Fibroblast of lung (primary cell): ENCODE data around the gene CENPP. TPM values are rescaled to one million over a fixed set of nuclear protein-coding genes. Genes with fewer than 3 reads are reported as not detected.
A peak's percentile ranks its signal among the peaks of the same experiment; 100 is the strongest.

Experiments used
- DNase-seq, 2 donors: peaks; one replicate each; pipeline versions ENCODE4 v3.0.0 to v3.0.0-alpha.2; 2010; ENCODE audit warnings: low read depth in 2 of 2
- H2AFZ ChIP-seq: 2 replicates; pipeline ENCODE4 v1.5.1; 2012; ENCODE audit warnings: low read length, control low read depth, inconsistent platforms
- H3K27ac ChIP-seq: 2 replicates; pipeline ENCODE4 v1.5.1; 2011; ENCODE audit warnings: low read length, control low read depth; ENCODE audit not compliant: insufficient read depth
- H3K27me3 ChIP-seq: 2 replicates; pipeline ENCODE4 v1.5.1; 2011; ENCODE audit warnings: mild to moderate bottlenecking, low read length; ENCODE audit not compliant: control insufficient read depth, insufficient read depth
- H3K36me3 ChIP-seq: 2 replicates; pipeline ENCODE4 v1.5.1; 2011; ENCODE audit warnings: low read length; ENCODE audit not compliant: control insufficient read depth, insufficient read depth
- H3K4me1 ChIP-seq: 2 replicates; pipeline ENCODE4 v1.5.1; 2011; ENCODE audit warnings: low read length; ENCODE audit not compliant: control insufficient read depth, insufficient read depth; ENCODE audit errors: extremely low read depth
- H3K4me2 ChIP-seq: 2 replicates; pipeline ENCODE4 v1.5.1; 2011; ENCODE audit warnings: low read length, control low read depth; ENCODE audit not compliant: insufficient read depth; ENCODE audit errors: extremely low read depth
- H3K4me3 ChIP-seq, 4 experiments: fragments of 200-600 bp in 1 of 4; sonication (generic) in 1 of 4; replicated peaks in 1 of 4; 2 replicates each; pipeline ENCODE4 v1.5.1; 2011 to 2016; ENCODE audit warnings: low read length in 4 of 4, low read depth in 3 of 4, mild to moderate bottlenecking in 3 of 4, control low read depth in 2 of 4, inconsistent platforms in 1 of 4, mixed read lengths in 1 of 4; ENCODE audit not compliant: insufficient read depth in 1 of 4; ENCODE audit errors: control extremely low read depth in 1 of 4
- H3K79me2 ChIP-seq: 2 replicates; pipeline ENCODE4 v1.5.1; 2012; ENCODE audit warnings: mild to moderate bottlenecking, low read length, inconsistent platforms; ENCODE audit not compliant: control insufficient read depth, insufficient read depth
- H3K9ac ChIP-seq: 2 replicates; pipeline ENCODE4 v1.5.1; 2011; ENCODE audit warnings: mild to moderate bottlenecking, low read length, control low read depth; ENCODE audit not compliant: insufficient read depth
- H3K9me3 ChIP-seq: 2 replicates; pipeline ENCODE4 v1.5.1; 2012; ENCODE audit warnings: low read depth, low read length; ENCODE audit not compliant: control insufficient read depth, insufficient read depth
- H4K20me1 ChIP-seq: 2 replicates; pipeline ENCODE4 v1.5.1; 2011; ENCODE audit warnings: low read length; ENCODE audit not compliant: control insufficient read depth, insufficient read depth; ENCODE audit errors: extremely low read depth
- CTCF ChIP-seq, 2 donors: IDR thresholded peaks in 1 of 2; conservative IDR thresholded peaks in 1 of 2; 1 replicate in 1 of 2; 2 replicates in 1 of 2; pipeline ENCODE4 v1.5.1; 2011 to 2012; ENCODE audit warnings: low read length in 2 of 2, control low read depth in 1 of 2, inconsistent platforms in 1 of 2, low read depth in 1 of 2, mild to moderate bottlenecking in 1 of 2
- EZH2 ChIP-seq: IDR thresholded peaks from 2 replicates; pipeline ENCODE4 v1.5.1; 2012; ENCODE audit warnings: low read length, control low read depth, mild to moderate bottlenecking; ENCODE audit errors: missing control alignments
- polyA plus RNA-seq, 2 donors: library from polyadenylated mRNA; depleted of rRNA in 1 of 2; stranded (reverse) in 1 of 2; unstranded in 1 of 2; fragments of >200 nt; gene quantifications; 2 replicates each; pipeline ENCODE4 v1.2.1, GENCODE V29; 2011 to 2012; ENCODE audit warnings: missing spikeins in 1 of 2
- total RNA-seq: library from RNA; depleted of rRNA; stranded (reverse); fragments of >200 nt; gene quantifications from 2 replicates; pipeline ENCODE4 v1.2.1, GENCODE V29; 2014

The CENPP gene
- total and polyA plus RNA-seq, 2 donors (not counting 1 experiment from before 2014, with no cell fraction given): 1.7 to 2.4 TPM

- no peaks in the 10 kb centered on the region for H3K9me3 ChIP-seq
- no peak overlapping the region for H2AFZ ChIP-seq
- no peak overlapping the region for H3K4me3 ChIP-seq
- no peaks in the 10 kb centered on the region for H3K36me3 ChIP-seq
- H3K4me2 ChIP-seq: no peak overlapping the region
- TF ChIP-seq EZH2 (no peak), CTCF (conservative IDR thresholded peaks at IDR 0.05 in 1 of 2, IDR thresholded peaks at IDR 0.05 in 1 of 2; ENCODE audit: low read depth in 1 of 2, low read length in 2 of 2) (no peak)
- H3K79me2 ChIP-seq: no peaks in the 10 kb centered on the region
- no peak for DNase-seq
- H4K20me1 ChIP-seq: no peaks in the 10 kb centered on the region
- no peaks in the 10 kb centered on the region for H3K27me3 ChIP-seq
- H3K4me1 ChIP-seq: peaks cover 14% of the 10 kb centered on the region
- no peak overlapping the region for H3K9ac ChIP-seq
- no peak overlapping the region for H3K27ac ChIP-seq
Observed at GRCh38 chr9:92484563-92484962, 158.8 kb downstream of the CENPP start.

GRCh38 chr9:92486371-92486770 is 160.6 kb downstream of the CENPP start:
- no peaks in the 10 kb centered on the region for H3K36me3 ChIP-seq
- no peak overlapping the region for H3K9ac ChIP-seq
- no peak for TF ChIP-seq EZH2
- no peaks in the 10 kb centered on the region for H3K27me3 ChIP-seq
- no peak overlapping the region for H3K4me2 ChIP-seq
- H4K20me1 ChIP-seq: no peaks in the 10 kb centered on the region
- DNase-seq: no peak
- no peak overlapping the region for H3K27ac ChIP-seq
- H3K79me2 ChIP-seq: no peaks in the 10 kb centered on the region
- H3K4me1 ChIP-seq: peaks cover 13% of the 10 kb centered on the region
- no peaks in the 10 kb centered on the region for H3K9me3 ChIP-seq
- H3K4me3 ChIP-seq: no peak overlapping the region
- no peak overlapping the region for H2AFZ ChIP-seq

GRCh38 chr9:92488681-92489550 is 163.2 kb downstream of the CENPP start:
- Histone ChIP-seq H3K4me1 (peaks cover 7% of the 10 kb centered on the region), H3K9me3 (no peaks in the 10 kb centered on the region), H4K20me1 (no peaks in the 10 kb centered on the region), H3K27ac (no peak overlapping the region), H3K4me2 (peak overlapping the region; percentile 11), H3K36me3 (no peaks in the 10 kb centered on the region), H3K4me3 (no peak overlapping the region), H3K79me2 (no peaks in the 10 kb centered on the region), H2AFZ (no peak overlapping the region), H3K27me3 (no peaks in the 10 kb centered on the region), H3K9ac (no peak overlapping the region)
- peak; percentile 48 to 80 for DNase-seq
- TF ChIP-seq EZH2 (no peak), CTCF (conservative IDR thresholded peaks at IDR 0.05 in 1 of 2, IDR thresholded peaks at IDR 0.05 in 1 of 2; ENCODE audit: low read depth in 1 of 2, low read length in 2 of 2) (no peak)
